ENCODE measurements around the gene ATP13A3. TPM values are rescaled to one million over a fixed set of nuclear protein-coding genes. Genes with fewer than 3 reads are reported as not detected.

Gene ATP13A3
- total RNA-seq, 4 donors from 2014 or later: 55.6 to 166 (median 94.7) TPM

DNA sequence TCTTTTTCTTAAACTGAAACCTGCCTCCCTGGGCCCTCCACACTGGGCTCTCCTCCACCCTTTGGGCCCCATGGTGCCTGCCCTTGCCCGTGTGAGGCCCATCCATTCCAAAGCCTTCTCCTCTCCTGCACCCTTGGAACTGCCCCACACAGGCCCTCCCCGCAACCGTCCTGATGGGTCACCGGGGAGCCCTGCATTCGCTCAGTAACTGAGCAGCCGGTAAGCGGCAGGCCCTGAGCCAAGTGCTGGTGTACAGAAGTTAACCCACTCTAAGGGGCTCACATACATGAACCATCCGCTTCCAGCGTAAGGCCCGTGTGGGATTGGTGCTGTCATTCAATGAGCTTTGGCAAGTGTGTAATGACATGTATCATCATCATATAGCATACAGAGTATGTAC lies 111.9 kb downstream of the ATP13A3 start:
- no peaks in the 10 kb centered on the region for H3K9me3 ChIP-seq
- 77 to 86% methylated on average over 6 to 7 of the region's 10 CpGs for WGBS, 2 donors
- DNase-seq: no peak
- intact Hi-C loops (cut with DNase I): no loop called here
- H3K4me3 ChIP-seq: no peak overlapping the region
- H3K27ac ChIP-seq: no peak overlapping the region
- no peaks in the 10 kb centered on the region for H3K36me3 ChIP-seq
- TF ChIP-seq CTCF (IDR thresholded peaks at IDR 0.05) (no peak), POLR2A (IDR thresholded peaks at IDR 0.05) (no peak)
- H3K27me3 ChIP-seq: peaks cover 0 to 57% (median 0%) of the 10 kb centered on the region in 4 donors
- peaks cover 0 to 5% (median 0%) of the 10 kb centered on the region in 3 donors for H3K4me1 ChIP-seq

GRCh38 chr3:194373899-194374298 lies 112.9 kb downstream of the ATP13A3 start:
- TF ChIP-seq CTCF (IDR thresholded peaks at IDR 0.05): no peak
- no peak for TF ChIP-seq POLR2A (IDR thresholded peaks at IDR 0.05)
- H3K9me3 ChIP-seq: no peaks in the 10 kb centered on the region

DNA sequence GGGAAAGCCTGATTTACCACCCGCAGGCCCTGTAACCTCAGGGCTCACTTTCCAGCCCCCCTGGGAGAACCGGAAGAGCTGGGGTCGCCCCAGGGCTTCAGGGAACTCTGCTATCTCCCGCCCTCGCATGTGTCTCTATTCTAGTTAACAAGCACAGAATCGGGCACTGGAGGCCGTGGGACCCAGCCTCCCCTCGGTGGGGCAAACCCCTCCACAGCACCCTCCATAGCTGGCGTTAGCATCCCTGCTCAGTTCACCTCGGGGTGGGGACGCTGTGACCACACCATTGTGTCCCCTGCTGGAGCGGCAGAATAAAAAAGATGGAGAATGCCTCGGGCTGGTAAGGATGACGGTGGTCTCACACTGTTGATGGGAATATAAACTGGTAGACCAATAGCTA lies 113.8 kb downstream of the ATP13A3 start:
- peaks cover 0 to 5% (median 0%) of the 10 kb centered on the region in 3 donors for H3K4me1 ChIP-seq
- H3K4me3 ChIP-seq: no peak overlapping the region
- H3K36me3 ChIP-seq: no peaks in the 10 kb centered on the region
- TF ChIP-seq CTCF (IDR thresholded peaks at IDR 0.05) (no peak), POLR2A (IDR thresholded peaks at IDR 0.05) (no peak)
- H3K27me3 ChIP-seq: peaks cover 0 to 56% (median 2%) of the 10 kb centered on the region in 4 donors
- no peak for DNase-seq
- H3K9me3 ChIP-seq: no peaks in the 10 kb centered on the region
- intact Hi-C loops (cut with DNase I): no loop called here
- 60 to 85% methylated on average over 1 to 6 of the region's 14 CpGs for WGBS, 2 donors
- no peak overlapping the region for H3K27ac ChIP-seq

More at GRCh38 chr3:194373899-194374298, 112.9 kb downstream of the ATP13A3 start:
- intact Hi-C loops (cut with DNase I): no loop called here
- H3K36me3 ChIP-seq: no peaks in the 10 kb centered on the region
- 73 to 75% methylated on average over 8 of the region's 8 CpGs for WGBS, 2 donors
- H3K27ac ChIP-seq: no peak overlapping the region
- no peak for DNase-seq
- peaks cover 0 to 57% (median 0%) of the 10 kb centered on the region in 4 donors for H3K27me3 ChIP-seq
- no peak overlapping the region for H3K4me3 ChIP-seq
- H3K4me1 ChIP-seq: peaks cover 0 to 5% (median 0%) of the 10 kb centered on the region in 3 donors

DNA sequence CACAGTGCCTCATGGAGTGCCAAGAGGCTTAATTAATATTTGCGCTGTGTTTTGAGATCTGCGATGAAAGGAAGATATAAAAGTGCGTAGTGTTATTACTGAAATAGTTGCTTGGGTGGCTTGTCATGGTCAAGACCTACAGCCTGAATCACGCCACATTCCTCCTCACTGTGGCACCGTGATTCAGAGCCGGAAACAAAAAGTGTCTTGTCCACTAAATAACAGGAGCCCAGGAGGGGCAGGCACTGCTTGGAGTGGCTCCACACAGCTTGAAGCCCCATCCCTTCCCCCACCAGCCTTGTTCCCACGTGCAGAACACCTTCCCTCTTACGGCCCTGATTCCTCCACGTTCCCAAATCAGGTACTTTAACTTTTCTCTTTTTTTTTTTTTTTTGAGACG lies 116.0 kb downstream of the ATP13A3 start:
- Histone ChIP-seq H3K27ac (no peak overlapping the region), H3K4me1 (peaks cover 0 to 5% (median 0%) of the 10 kb centered on the region in 3 donors), H3K27me3 (peaks cover 0 to 54% (median 2%) of the 10 kb centered on the region in 4 donors), H3K4me3 (no peak overlapping the region), H3K9me3 (no peaks in the 10 kb centered on the region), H3K36me3 (no peaks in the 10 kb centered on the region)
- TF ChIP-seq CTCF (IDR thresholded peaks at IDR 0.05) (no peak), POLR2A (IDR thresholded peaks at IDR 0.05) (no peak)
- intact Hi-C loops (cut with DNase I): no loop called here
- no peak for DNase-seq
- 57 to 66% methylated on average over 10 of the region's 10 CpGs for WGBS, 2 donors

GRCh38 chr3:194369522-194370279 lies 117.1 kb downstream of the ATP13A3 start, which contains the start of gene LRRC15:
Gene LRRC15, minus strand, starts transcription at chr3:194369743. Its CDS starts 8,700 bp downstream, at chr3:194361043.
- H3K36me3 ChIP-seq: no peaks in the 10 kb centered on the region
- no peak for TF ChIP-seq CTCF (IDR thresholded peaks at IDR 0.05)
- no peak for TF ChIP-seq POLR2A (IDR thresholded peaks at IDR 0.05)
- no peaks in the 10 kb centered on the region for H3K9me3 ChIP-seq
- intact Hi-C loops (cut with DNase I): no loop called here
- 11 to 18% methylated on average over 6 to 7 of the region's 21 CpGs for WGBS, 2 donors
- H3K27ac ChIP-seq: no peak within 1 kb of the TSS
- H3K4me1 ChIP-seq: peaks cover 0 to 5% (median 2%) of the 10 kb centered on the region in 3 donors
- H3K4me3 ChIP-seq: no peak within 1 kb of the TSS
- DNase-seq: no peak
- H3K27me3 ChIP-seq: peaks cover 0 to 57% (median 2%) of the 10 kb centered on the region in 4 donors

Measured in esophagus squamous epithelium (tissue), 5 donors.